Stimulated activated CD4-positive, alpha-beta T cell treated with anti-CD3 and anti-CD28 coated beads, Interleukin-4, amount 100 ng/mL, for 1 hour (primary cell): ENCODE measurements around the gene SKIC2.
"Not testable (repeated sequence)": the region's sequence is repeated elsewhere in the genome, so short reads cannot be mapped to it uniquely, and the experiment has no call there.

ENCODE experiments used
- DNase-seq: peaks from one replicate; pipeline ENCODE4 v3.0.0-alpha.2; 2020

SKIC2 gene

DNA sequence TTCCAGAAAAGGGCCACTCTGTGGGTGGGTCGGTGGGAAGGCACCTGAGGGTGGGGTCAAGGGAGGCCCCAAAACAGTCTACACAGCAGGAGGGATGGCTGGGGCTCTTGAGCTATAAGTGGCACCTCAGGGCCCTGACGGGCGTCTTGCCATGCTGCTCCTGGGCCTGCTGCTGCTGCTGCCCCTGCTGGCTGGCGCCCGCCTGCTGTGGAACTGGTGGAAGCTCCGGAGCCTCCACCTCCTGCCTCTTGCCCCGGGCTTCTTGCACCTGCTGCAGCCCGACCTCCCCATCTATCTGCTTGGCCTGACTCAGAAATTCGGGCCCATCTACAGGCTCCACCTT is 46.5 kb downstream of the SKIC2 start:
- DNase-seq: not testable (repeated sequence)

DNA sequence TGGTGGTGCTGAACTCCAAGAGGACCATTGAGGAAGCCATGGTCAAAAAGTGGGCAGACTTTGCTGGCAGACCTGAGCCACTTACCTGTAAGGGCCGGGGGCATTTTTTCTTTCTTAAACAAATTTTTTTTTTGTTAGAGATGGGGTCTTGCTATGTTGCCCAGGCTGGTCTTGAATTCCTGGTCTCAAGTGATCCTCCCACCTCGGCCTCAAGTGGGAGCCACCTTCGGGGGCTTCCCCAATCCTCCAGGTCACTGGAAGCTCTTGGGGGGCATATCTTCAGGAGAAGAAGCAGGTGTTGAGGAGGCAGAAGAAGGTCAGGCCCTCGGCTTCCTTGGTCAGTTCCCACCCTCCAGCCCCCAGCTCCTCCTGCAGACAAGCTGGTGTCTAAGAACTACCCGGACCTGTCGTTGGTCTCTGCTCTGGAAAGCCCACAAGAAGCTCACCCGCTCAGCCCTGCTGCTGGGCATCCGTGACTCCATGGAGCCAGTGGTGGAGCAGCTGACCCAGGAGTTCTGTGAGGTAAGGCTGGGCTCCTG is 47.1 kb downstream of the SKIC2 start:
- not testable (repeated sequence) for DNase-seq

GRCh38 chr6:32007086-32007485 is 48.1 kb downstream of the SKIC2 start:
- not testable (repeated sequence) for DNase-seq

GRCh38 chr6:32008037-32008436 is 49.1 kb downstream of the SKIC2 start:
- not testable (repeated sequence) for DNase-seq

DNA sequence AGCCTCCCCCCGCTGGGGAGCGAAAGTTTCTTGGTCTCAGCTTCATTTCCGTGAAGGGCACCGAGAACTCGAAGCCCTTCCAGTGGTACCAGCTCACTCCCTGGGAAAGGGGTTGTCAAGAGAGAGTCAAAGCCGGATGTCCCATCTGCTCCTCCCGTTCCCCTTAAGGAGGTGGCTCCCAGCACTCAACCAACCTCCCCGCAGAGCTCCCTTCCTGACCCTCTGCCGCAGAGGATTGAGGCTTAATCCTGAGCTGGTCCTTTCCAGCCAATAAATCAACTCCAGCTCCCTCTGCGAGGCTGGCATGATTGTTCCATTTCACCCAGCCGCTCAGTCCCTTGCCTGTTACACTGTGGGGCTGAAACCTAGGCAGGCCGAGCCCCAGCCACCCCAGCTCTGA is 49.6 kb downstream of the SKIC2 start:
- DNase-seq: not testable (repeated sequence)

DNA sequence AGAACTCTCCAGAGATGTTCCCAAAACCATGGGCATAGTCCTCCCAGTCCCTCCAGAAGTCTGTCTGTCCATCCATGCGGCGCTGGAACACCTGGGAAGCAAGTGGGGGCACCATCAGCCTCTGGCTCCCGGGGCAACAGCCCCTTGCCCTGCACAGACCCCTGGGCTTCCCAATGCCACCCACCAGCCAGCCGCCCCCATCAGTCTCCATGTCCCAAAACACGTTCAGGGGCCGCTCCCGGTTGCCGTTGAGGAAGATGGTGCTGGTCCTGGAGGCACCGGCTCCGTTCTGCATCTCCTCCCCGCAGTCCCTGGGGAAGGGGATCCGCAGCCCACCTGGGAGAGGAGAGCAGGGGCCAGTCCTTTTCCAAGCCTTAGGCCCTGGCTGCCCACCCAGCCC is 50.6 kb downstream of the SKIC2 start:
- not testable (repeated sequence) for DNase-seq

DNA sequence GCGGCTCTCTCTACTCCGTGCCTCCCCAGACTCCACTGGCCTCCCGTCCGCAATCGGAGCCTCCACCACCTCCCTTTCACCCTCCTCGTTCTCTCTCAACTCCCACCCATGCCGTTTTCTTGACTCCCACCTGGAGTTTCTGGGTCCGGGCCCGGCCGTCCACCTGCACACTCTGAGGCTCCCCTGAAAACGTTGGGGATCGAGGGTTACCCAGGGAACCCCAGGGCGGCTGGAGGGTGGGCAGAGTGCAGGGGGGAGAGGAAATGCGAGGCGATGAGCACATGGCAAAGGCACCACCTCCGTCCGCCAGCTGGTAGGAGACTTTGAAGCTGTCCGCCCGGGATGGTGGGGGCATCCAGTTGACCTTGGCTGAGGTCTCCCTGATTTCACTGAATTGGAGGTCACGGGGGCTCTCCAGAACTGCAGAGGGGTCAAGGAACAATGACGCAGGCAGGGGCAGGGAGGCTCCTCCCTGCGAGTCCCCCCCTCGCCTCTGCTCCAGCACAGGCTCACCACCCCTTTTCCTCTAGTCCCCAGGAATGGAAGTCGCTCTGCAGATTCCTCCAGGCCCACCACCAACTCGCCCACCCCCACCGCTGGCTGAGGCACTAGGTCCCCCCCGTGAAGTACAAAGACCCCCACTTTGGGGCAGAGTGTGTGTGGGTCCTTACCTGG is 52.0 kb downstream of the SKIC2 start:
- not testable (repeated sequence) for DNase-seq

- not testable (repeated sequence) for DNase-seq
Observed at GRCh38 chr6:32012941-32013617, 54.1 kb downstream of the SKIC2 start.

- not testable (repeated sequence) for DNase-seq
Observed at GRCh38 chr6:32013738-32014137, 54.8 kb downstream of the SKIC2 start.

- not testable (repeated sequence) for DNase-seq
Observed at GRCh38 chr6:32014547-32014946, 55.6 kb downstream of the SKIC2 start, which contains the start of gene C4B. Gene C4B, plus strand, starts transcription at chr6:32014795. Its CDS starts 51 bp downstream, at chr6:32014846.
